CD4-positive, alpha-beta T cell treated with Interleukin-15 for 1 hour (primary cell): ENCODE results near the gene ANKRD35.
A peak's percentile ranks its signal among the peaks of the same experiment; 100 is the strongest.

Experiments
- DNase-seq: peaks from one replicate; pipeline ENCODE4 v3.0.0-alpha.2; 2020

The ANKRD35 gene

GRCh38 chr1:145895471-145895870, 9.8 kb upstream of the ANKRD35 start:
- no peak for DNase-seq

GRCh38 chr1:145893306-145894055, 7.8 kb upstream of the ANKRD35 start:
- no peak for DNase-seq

GRCh38 chr1:145892486-145893087, 6.9 kb upstream of the ANKRD35 start:
- no peak for DNase-seq

GRCh38 chr1:145891587-145892485, 6.2 kb upstream of the ANKRD35 start:
- DNase-seq, result peak; percentile 47

- no peak for DNase-seq
Measured at GRCh38 chr1:145891143-145891542, 5.5 kb upstream of the ANKRD35 start.

- no peak for DNase-seq
Measured at GRCh38 chr1:145889722-145890121, 4.1 kb upstream of the ANKRD35 start.

- no peak for DNase-seq
Measured at GRCh38 chr1:145887631-145888030, 2.0 kb upstream of the ANKRD35 start.

- DNase-seq, result no peak
Measured at GRCh38 chr1:145886816-145887215, 1.1 kb upstream of the ANKRD35 start.

- DNase-seq, result no peak
Measured at GRCh38 chr1:145886390-145886789, 724 bp upstream of the ANKRD35 start.

- no peak for DNase-seq
Measured at GRCh38 chr1:145884675-145885074, 991 bp downstream of the ANKRD35 start.

GRCh38 chr1:145879775-145880174, 5.9 kb downstream of the ANKRD35 start:
- no peak for DNase-seq

- DNase-seq, result no peak
Measured at GRCh38 chr1:145878724-145879123, 6.9 kb downstream of the ANKRD35 start.

GRCh38 chr1:145877923-145878486, 7.7 kb downstream of the ANKRD35 start:
- DNase-seq, result no peak

- no peak for DNase-seq
Measured at GRCh38 chr1:145874646-145875045, 11.0 kb downstream of the ANKRD35 start.

GRCh38 chr1:145871994-145872924, 13.4 kb downstream of the ANKRD35 start:
- DNase-seq, result no peak

- no peak for DNase-seq
Measured at GRCh38 chr1:145868232-145868631, 17.4 kb downstream of the ANKRD35 start.

- DNase-seq, result no peak
Measured at GRCh38 chr1:145863282-145864018, 22.2 kb downstream of the ANKRD35 start.

GRCh38 chr1:145859491-145860023, 26.1 kb downstream of the ANKRD35 start:
- peak; percentile 75 for DNase-seq

GRCh38 chr1:145858901-145859490, 26.7 kb downstream of the ANKRD35 start, which contains the start of gene PIAS3:
TSS of gene PIAS3 (minus strand) at chr1:145859081. CDS start at chr1:145858990, 91 bp downstream.
- peak; percentile 86 for DNase-seq

GRCh38 chr1:145858238-145858900, 27.3 kb downstream of the ANKRD35 start:
- peak; percentile 65 for DNase-seq
